Gastrocnemius medialis (tissue), 4 donors: ENCODE measurements around the gene ASRGL1. TPM values are rescaled to one million over a fixed set of nuclear protein-coding genes. Genes with fewer than 3 reads are reported as not detected.
A peak's percentile ranks its signal among the peaks of the same experiment; 100 is the strongest.
"Not testable (repeated sequence)": the region's sequence is repeated elsewhere in the genome, so short reads cannot be mapped to it uniquely, and the experiment has no call there.

Experiments
- ATAC-seq, 2 donors: fragments of 150-250 bp; one replicate each; pipeline ENCODE4 v1.9.1; 2016
- DNase-seq, 2 donors: peaks; one replicate each; pipeline ENCODE4 v3.0.0-alpha.2; 2019
- H3K27ac ChIP-seq, 4 donors: fragments of 200-600 bp; sonication (generic); 1 replicate in 1 of 4; 2 replicates in 3 of 4; pipeline ENCODE4 v1.5.1; 2016 to 2018; ENCODE audit warnings: mild to moderate bottlenecking in 2 of 4, moderate library complexity in 1 of 4
- H3K27me3 ChIP-seq, 3 donors: fragments of 200-600 bp; sonication (generic) in 2 of 3; 1 replicate in 1 of 3; 2 replicates in 2 of 3; pipeline versions ENCODE4 v1.5.1 to v1.6.0; 2016 to 2019; ENCODE audit warnings: mild to moderate bottlenecking in 1 of 3, moderate library complexity in 1 of 3
- H3K36me3 ChIP-seq, 2 donors: fragments of 200-600 bp; sonication (generic) in 1 of 2; one replicate each; pipeline ENCODE4 v1.5.1; 2017 to 2018
- H3K4me1 ChIP-seq, 2 donors: fragments of 200-600 bp; sonication (generic) in 1 of 2; one replicate each; pipeline ENCODE4 v1.5.1; 2016 to 2017; ENCODE audit warnings: mild to moderate bottlenecking in 2 of 2
- H3K4me3 ChIP-seq, 4 donors: fragments of 200-600 bp; sonication (generic) in 3 of 4; 1 replicate in 1 of 4; 2 replicates in 3 of 4; pipeline ENCODE4 v1.5.1; 2016 to 2019; ENCODE audit warnings: mild to moderate bottlenecking in 2 of 4
- H3K9me3 ChIP-seq, 3 donors: fragments of 200-600 bp; sonication (generic) in 2 of 3; 1 replicate in 1 of 3; 2 replicates in 2 of 3; pipeline ENCODE4 v1.5.1; 2016 to 2019
- POLR2A ChIP-seq, 2 donors: fragments of 450-650 bp; IDR thresholded peaks; one replicate each; pipeline ENCODE4 v1.6.1; 2017; ENCODE audit warnings: antibody characterized with exemption in 2 of 2, mild to moderate bottlenecking in 2 of 2, moderate library complexity in 2 of 2
- in situ Hi-C, 4 donors: fragments of 200-750 bp; cut with MboI; loops; one replicate each; pipeline versions ENCODE4 v1.15.0 to v1.8.0; 2017; ENCODE audit warnings: low sequenced_read_pairs in 4 of 4
- intact Hi-C: fragments of 100-400 bp; cut with DNase I; formaldehyde crosslinking; loops from one replicate; pipeline ENCODE4 v1.15.1; 2023; ENCODE audit warnings: low total_unique reads
- total RNA-seq, 4 donors: library from RNA; depleted of rRNA; stranded (reverse); fragments of >200 nt; gene quantifications; one replicate each; pipeline versions ENCODE4 v1.1.0 to v1.2.3, GENCODE V29; 2016
- TF ChIP-seq, protein P1 (sequence below), 5 experiments: fragments of 450-650 bp in 3 of 5; fragments of 200-600 bp in 2 of 5; sonication (generic) in 2 of 5; IDR thresholded peaks in 4 of 5; conservative IDR thresholded peaks in 1 of 5; 1 replicate in 4 of 5; 2 replicates in 1 of 5; pipeline ENCODE4 v1.5.1; 2016 to 2019; ENCODE audit warnings: antibody characterized with exemption in 5 of 5, mild to moderate bottlenecking in 3 of 5, moderate library complexity in 3 of 5

The ASRGL1 gene
- total RNA-seq, 4 donors from 2014 or later = 6.4 to 24.6 (median 8.7) TPM

- Histone ChIP-seq H3K4me3 (no peak overlapping the region), H3K27me3 (peaks cover 0 to 4% (median 0%) of the 10 kb centered on the region in 3 donors), H3K27ac (no peak overlapping the region), H3K9me3 (no peaks in the 10 kb centered on the region), H3K36me3 (no peaks in the 10 kb centered on the region), H3K4me1 (no peaks in the 10 kb centered on the region)
- intact Hi-C loops (no loop called here), in situ Hi-C loops (loop anchor here in 1 of 4 donors (25.0 kb wide), 1 partner anchor 538 kb away; the partner anchor contains the start of genes FEN1 and TMEM258)
- DNase-seq (no peak), ATAC-seq (no peak)
- TF ChIP-seq POLR2A (IDR thresholded peaks at IDR 0.05) = no peak
- TF ChIP-seq, protein P1, sequence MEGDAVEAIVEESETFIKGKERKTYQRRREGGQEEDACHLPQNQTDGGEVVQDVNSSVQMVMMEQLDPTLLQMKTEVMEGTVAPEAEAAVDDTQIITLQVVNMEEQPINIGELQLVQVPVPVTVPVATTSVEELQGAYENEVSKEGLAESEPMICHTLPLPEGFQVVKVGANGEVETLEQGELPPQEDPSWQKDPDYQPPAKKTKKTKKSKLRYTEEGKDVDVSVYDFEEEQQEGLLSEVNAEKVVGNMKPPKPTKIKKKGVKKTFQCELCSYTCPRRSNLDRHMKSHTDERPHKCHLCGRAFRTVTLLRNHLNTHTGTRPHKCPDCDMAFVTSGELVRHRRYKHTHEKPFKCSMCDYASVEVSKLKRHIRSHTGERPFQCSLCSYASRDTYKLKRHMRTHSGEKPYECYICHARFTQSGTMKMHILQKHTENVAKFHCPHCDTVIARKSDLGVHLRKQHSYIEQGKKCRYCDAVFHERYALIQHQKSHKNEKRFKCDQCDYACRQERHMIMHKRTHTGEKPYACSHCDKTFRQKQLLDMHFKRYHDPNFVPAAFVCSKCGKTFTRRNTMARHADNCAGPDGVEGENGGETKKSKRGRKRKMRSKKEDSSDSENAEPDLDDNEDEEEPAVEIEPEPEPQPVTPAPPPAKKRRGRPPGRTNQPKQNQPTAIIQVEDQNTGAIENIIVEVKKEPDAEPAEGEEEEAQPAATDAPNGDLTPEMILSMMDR (IDR thresholded peaks at IDR 0.05 in 4 of 5, conservative IDR thresholded peaks at IDR 0.05 in 1 of 5) = peak; percentile 11 to 38 (median 29)
Measured at GRCh38 chr11:62324731-62325556, 12.3 kb upstream of the ASRGL1 start.

DNA sequence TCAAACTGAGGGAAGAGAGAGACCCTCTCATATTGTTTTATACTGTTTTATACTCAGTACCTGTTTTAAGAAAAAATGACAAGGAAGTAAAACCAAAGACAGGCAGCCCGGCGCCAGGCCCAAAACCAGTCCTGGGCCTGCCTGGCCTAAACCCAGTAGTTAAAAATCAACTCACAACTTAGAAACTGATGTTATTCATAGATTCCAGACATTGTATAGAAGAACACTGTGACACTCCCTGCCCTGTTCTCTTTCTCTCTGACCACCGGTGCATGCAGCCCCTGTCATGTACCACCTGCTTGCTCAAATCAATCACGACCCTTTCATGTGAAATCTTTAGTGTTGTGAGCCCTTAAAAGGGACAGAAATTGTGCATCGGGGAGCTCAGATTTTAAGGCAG, 11.5 kb upstream of the ASRGL1 start:
- DNase-seq, H3K27me3 ChIP-seq, ATAC-seq, H3K36me3 ChIP-seq, H3K9me3 ChIP-seq, H3K27ac ChIP-seq, intact Hi-C loops, in situ Hi-C loops, H3K4me1 ChIP-seq, H3K4me3 ChIP-seq: not testable (repeated sequence)

GRCh38 chr11:62326719-62327118, 10.5 kb upstream of the ASRGL1 start:
- H3K9me3 ChIP-seq, intact Hi-C loops, in situ Hi-C loops, H3K4me1 ChIP-seq, H3K4me3 ChIP-seq, H3K27me3 ChIP-seq, ATAC-seq, H3K36me3 ChIP-seq, H3K27ac ChIP-seq, DNase-seq: not testable (repeated sequence)

DNA sequence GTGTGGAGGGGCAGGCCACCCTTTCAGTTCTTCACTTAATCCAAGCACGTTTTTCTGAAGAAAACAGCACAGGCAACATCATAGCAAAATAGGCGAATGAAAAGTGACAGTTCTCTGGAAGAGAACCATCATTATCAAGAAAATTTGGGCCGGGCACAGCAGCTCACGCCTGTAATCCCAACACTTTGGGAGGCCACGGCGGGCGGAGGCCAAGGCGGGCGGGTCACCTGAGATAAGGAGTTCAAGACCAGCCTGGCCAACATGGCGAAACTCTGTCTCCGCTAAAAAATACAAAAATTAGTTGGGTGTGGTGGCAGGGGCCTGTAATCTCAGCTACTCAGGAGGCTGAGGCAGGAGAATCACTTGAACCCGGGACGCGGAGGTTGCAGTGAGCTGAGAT, 9.7 kb upstream of the ASRGL1 start:
- DNase-seq, H3K4me3 ChIP-seq, H3K27me3 ChIP-seq, in situ Hi-C loops, intact Hi-C loops, ATAC-seq, H3K4me1 ChIP-seq, H3K27ac ChIP-seq, H3K36me3 ChIP-seq, H3K9me3 ChIP-seq: not testable (repeated sequence)

DNA sequence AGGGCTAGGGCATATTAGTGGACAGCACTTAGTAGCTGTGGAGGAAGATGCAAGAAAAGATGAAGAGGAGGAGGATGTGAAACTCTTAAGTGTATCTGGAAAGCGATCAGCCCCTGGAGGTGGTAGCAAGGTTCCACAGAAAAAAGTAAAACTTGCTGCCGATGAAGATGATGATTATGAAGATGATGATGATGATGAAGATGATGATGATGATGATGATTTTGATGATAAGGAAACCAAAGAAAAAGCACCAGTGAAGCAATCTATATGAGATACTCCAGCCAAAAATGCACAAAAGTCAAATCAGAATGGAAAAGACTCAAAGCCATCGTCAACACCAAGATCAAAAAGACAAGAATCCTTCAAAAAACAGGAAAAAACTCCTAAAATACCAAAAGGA, 6.0 kb upstream of the ASRGL1 start:
- H3K27me3 ChIP-seq, H3K9me3 ChIP-seq, H3K4me1 ChIP-seq, H3K36me3 ChIP-seq, in situ Hi-C loops, DNase-seq, H3K4me3 ChIP-seq, H3K27ac ChIP-seq, intact Hi-C loops, ATAC-seq: not testable (repeated sequence)

DNA sequence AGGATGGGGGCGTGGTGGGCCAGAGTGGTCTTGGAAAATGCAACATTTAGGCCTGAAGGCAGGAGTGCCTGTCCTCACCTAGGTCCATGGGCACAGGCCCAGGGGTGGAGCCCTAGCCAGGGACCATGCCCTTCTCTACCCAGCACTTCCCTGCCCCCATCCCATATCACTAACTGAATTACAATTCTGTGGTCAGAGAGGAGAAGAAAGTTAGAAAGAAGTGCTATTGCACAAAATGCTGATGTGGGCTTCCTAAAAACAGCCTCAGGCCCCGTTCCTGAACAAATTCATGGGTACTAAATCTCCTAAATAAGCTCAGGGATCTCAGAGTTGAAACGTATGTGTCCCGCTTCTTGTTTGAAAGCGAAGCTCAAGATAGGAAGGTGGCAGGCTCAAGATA, 3.5 kb upstream of the ASRGL1 start:
- TF ChIP-seq, protein P1 (IDR thresholded peaks at IDR 0.05 in 4 of 5, conservative IDR thresholded peaks at IDR 0.05 in 1 of 5) = no peak
- TF ChIP-seq POLR2A (IDR thresholded peaks at IDR 0.05) = no peak
- no peak for DNase-seq
- Histone ChIP-seq H3K27ac (no peak overlapping the region), H3K4me1 (peaks cover 0 to 14% of the 10 kb centered on the region in 2 donors), H3K36me3 (no peaks in the 10 kb centered on the region), H3K4me3 (no peak overlapping the region), H3K27me3 (peaks cover 0 to 3% (median 0%) of the 10 kb centered on the region in 3 donors), H3K9me3 (no peaks in the 10 kb centered on the region)
- ATAC-seq = no peak
- intact Hi-C loops = no loop called here
- in situ Hi-C loops = no loop called here

- H3K36me3 ChIP-seq, ATAC-seq, H3K27me3 ChIP-seq, DNase-seq, in situ Hi-C loops, intact Hi-C loops, H3K9me3 ChIP-seq: not testable (repeated sequence)
- H3K27ac ChIP-seq = peak overlapping the region in 3 of 4 donors; percentile 42 to 51 (median 45)
- peaks cover 0 to 14% of the 10 kb centered on the region in 2 donors for H3K4me1 ChIP-seq
- H3K4me3 ChIP-seq = peak overlapping the region; percentile 68 to 94 (median 75)
Measured at GRCh38 chr11:62336949-62337302, 322 bp upstream of the ASRGL1 start.
